Endothelial cell of umbilical vein (primary cell): ENCODE measurements around the gene HSPA14. TPM values are rescaled to one million over a fixed set of nuclear protein-coding genes. Genes with fewer than 3 reads are reported as not detected.

Source experiments
- BruUV-seq: library from RNA; stranded (reverse); fragments of 400-500 nt; replicated peaks from 2 replicates; lab custom pipeline; 2021; lab: Mats Ljungman, UMichigan
- CTCF ChIA-PET: fragments of 300-600, 350-600 bp; sonication (Branson Sonifier 250); formaldehyde crosslinking; loops from one replicate; lab custom pipeline; 2021; ENCODE audit warnings: antibody characterized with exemption, inconsistent platforms; lab: Charles Lee
- POLR2A ChIA-PET: fragments of 300-600, 350-600 bp; sonication (Branson Sonifier 250); formaldehyde crosslinking; loops from one replicate; lab custom pipeline; 2021; ENCODE audit warnings: antibody characterized with exemption, inconsistent platforms; lab: Charles Lee
- DNase-seq: peaks from one replicate; pipeline ENCODE4 v3.0.0-alpha.2; 2011; ENCODE audit warnings: low read depth, low spot score
- FAIRE-seq: peaks from 2 replicates; lab custom pipeline; 2011; peaks lifted over from hg19 to GRCh38; lab: Jason Lieb, UNC
- H2AFZ ChIP-seq: 2 replicates; pipeline ENCODE4 v1.6.0; 2012; ENCODE audit warnings: low read depth, low read length, control low read depth, inconsistent platforms
- H3K27ac ChIP-seq: 2 replicates; pipeline ENCODE4 v1.5.1; 2011; ENCODE audit warnings: low read depth, mild to moderate bottlenecking, control low read depth, low read length, moderate library complexity; ENCODE audit not compliant: insufficient read depth
- H3K27me3 ChIP-seq, 2 experiments: 2 replicates each; pipeline versions ENCODE4 v1.6.0 to v1.6.1; 2011; ENCODE audit warnings: low read length in 2 of 2, mixed read lengths in 1 of 2; ENCODE audit not compliant: control insufficient read depth in 2 of 2, insufficient read depth in 2 of 2
- H3K36me3 ChIP-seq, 2 experiments: 2 replicates in 1 of 2; 3 replicates in 1 of 2; pipeline ENCODE4 v1.5.1; 2011; ENCODE audit warnings: low read length in 2 of 2, mild to moderate bottlenecking in 1 of 2, moderate library complexity in 1 of 2; ENCODE audit not compliant: control insufficient read depth in 2 of 2, insufficient read depth in 2 of 2; ENCODE audit errors: extremely low read depth in 1 of 2
- H3K4me1 ChIP-seq: 3 replicates; pipeline ENCODE4 v1.5.1; 2011; ENCODE audit warnings: mild to moderate bottlenecking, low read length; ENCODE audit not compliant: control insufficient read depth, insufficient read depth; ENCODE audit errors: extremely low read depth
- H3K4me2 ChIP-seq: 2 replicates; pipeline ENCODE4 v1.6.1; 2011; ENCODE audit warnings: low read length, control low read depth, mixed read lengths; ENCODE audit not compliant: insufficient read depth
- H3K4me3 ChIP-seq, 3 experiments: fragments of 200-600 bp in 1 of 3; sonication (generic), shearing (Covaris generic) in 1 of 3; replicated peaks in 1 of 3; 2 replicates each; pipeline ENCODE4 v1.5.1; 2011 to 2016; ENCODE audit warnings: control low read depth in 3 of 3, low read length in 3 of 3, mild to moderate bottlenecking in 2 of 3, inconsistent platforms in 1 of 3, low read depth in 1 of 3, moderate library complexity in 1 of 3; ENCODE audit not compliant: insufficient read depth in 1 of 3
- H3K79me2 ChIP-seq: 2 replicates; pipeline ENCODE4 v1.6.0; 2012; ENCODE audit warnings: low read length, inconsistent platforms; ENCODE audit not compliant: control insufficient read depth, insufficient read depth
- H3K9ac ChIP-seq: replicated peaks from 2 replicates; pipeline ENCODE3; 2011; ENCODE audit warnings: low read length, control low read depth; ENCODE audit not compliant: insufficient read depth; ENCODE audit errors: extremely low read depth
- H3K9me1 ChIP-seq: replicated peaks from 3 replicates; pipeline ENCODE4 v1.6.0; 2011; ENCODE audit warnings: mild to moderate bottlenecking, low read length; ENCODE audit not compliant: control insufficient read depth, insufficient read depth; ENCODE audit errors: extremely low read depth
- H3K9me3 ChIP-seq: replicated peaks from 2 replicates; pipeline ENCODE4 v1.5.1; 2012; ENCODE audit warnings: low read length, inconsistent platforms; ENCODE audit not compliant: control insufficient read depth, insufficient read depth
- H4K20me1 ChIP-seq: replicated peaks from 2 replicates; pipeline ENCODE3; 2011; ENCODE audit warnings: mild to moderate bottlenecking, low read length; ENCODE audit not compliant: control insufficient read depth, insufficient read depth; ENCODE audit errors: extremely low read depth
- CTCF ChIP-seq, 2 donors: IDR thresholded peaks; 1 replicate in 1 of 2; 2 replicates in 1 of 2; pipeline ENCODE4 v1.5.1; 2011; ENCODE audit warnings: low read length in 2 of 2, mild to moderate bottlenecking in 2 of 2, moderate library complexity in 2 of 2, control low read depth in 1 of 2, inconsistent platforms in 1 of 2, low read depth in 1 of 2; ENCODE audit not compliant: insufficient read depth in 1 of 2; ENCODE audit errors: extremely low read depth in 1 of 2
- EZH2 ChIP-seq: IDR thresholded peaks from 2 replicates; pipeline ENCODE4 v1.6.1; 2012; ENCODE audit warnings: borderline replicate concordance, low read depth, mild to moderate bottlenecking, moderate library complexity, low read length, inconsistent platforms; ENCODE audit not compliant: severe bottlenecking
- FOS ChIP-seq: IDR thresholded peaks from 2 replicates; pipeline ENCODE4 v1.6.1; 2011; ENCODE audit warnings: mild to moderate bottlenecking, low read length, moderate library complexity, borderline replicate concordance; ENCODE audit not compliant: insufficient read depth
- GATA2 ChIP-seq: IDR thresholded peaks from 2 replicates; pipeline ENCODE4 v1.7.0; 2011; ENCODE audit warnings: low read depth, mild to moderate bottlenecking, moderate library complexity, mixed read lengths, low read length; ENCODE audit not compliant: insufficient read length, insufficient read depth
- JUN ChIP-seq: IDR thresholded peaks from 2 replicates; pipeline ENCODE4 v1.6.1; 2011; ENCODE audit warnings: borderline replicate concordance, low read depth; ENCODE audit not compliant: insufficient read length, insufficient read depth
- MAX ChIP-seq: IDR thresholded peaks from 2 replicates; pipeline ENCODE4 v1.6.1; 2011; ENCODE audit not compliant: insufficient read depth, insufficient read length
- MYC ChIP-seq: IDR thresholded peaks from one replicate; pipeline ENCODE4 v1.6.1; 2011; ENCODE audit warnings: mild to moderate bottlenecking, low read depth, low read length
- POLR2A ChIP-seq: IDR thresholded peaks from 2 replicates; pipeline ENCODE4 v1.6.1; 2012; ENCODE audit warnings: low read depth, mild to moderate bottlenecking, control low read depth, low read length
- POLR2AphosphoS5 ChIP-seq: IDR thresholded peaks from 2 replicates; pipeline ENCODE4 v1.6.1; 2012; ENCODE audit warnings: low read depth, mild to moderate bottlenecking, control low read depth, low read length, moderate library complexity; ENCODE audit not compliant: insufficient read depth
- dilution Hi-C: fragments of 300-500 bp; cut with MboI; formaldehyde crosslinking; loops from one replicate; pipeline ENCODE4 v1.15.0; 2019; ENCODE audit warnings: low sequenced_read_pairs; ENCODE audit not compliant: extremely low pct_ligation_motif_present
- intact Hi-C: fragments of 100-400 bp; cut with micrococcal nuclease; formaldehyde crosslinking; loops from one replicate; pipeline ENCODE4 v1.10.0; 2022
- polyA plus RNA-seq, 4 experiments: library from polyadenylated mRNA; depleted of rRNA in 3 of 4; stranded (reverse) in 3 of 4; unstranded in 1 of 4; fragments of >200 nt; gene quantifications; 2 replicates each; pipeline versions ENCODE4 v1.2.1 to v1.2.3, GENCODE V29; 2011 to 2012; ENCODE audit warnings: missing spikeins in 1 of 4
- total RNA-seq: library from RNA; stranded (reverse); gene quantifications from 2 replicates; pipeline ENCODE4 v1.2.3, GENCODE V29; 2021

The HSPA14 gene
- total and polyA plus RNA-seq, 2 donors (not counting 3 experiments of a cell fraction or from before 2014, with no cell fraction given): 7.6 to 15.7 TPM

GRCh38 chr10:14803827-14804226, 34.3 kb upstream of the HSPA14 start:
- Histone ChIP-seq H2AFZ (no peak overlapping the region), H3K4me1 (peaks cover 5% of the 10 kb centered on the region), H3K4me3 (no peak overlapping the region), H3K27me3 (no peaks in the 10 kb centered on the region), H3K9ac (no peak overlapping the region), H3K36me3 (no peaks in the 10 kb centered on the region), H3K79me2 (no peaks in the 10 kb centered on the region), H4K20me1 (no peaks in the 10 kb centered on the region), H3K4me2 (no peak overlapping the region), H3K27ac (no peak overlapping the region), H3K9me3 (no peaks in the 10 kb centered on the region), H3K9me1 (no peaks in the 10 kb centered on the region)
- DNase-seq: no peak
- ChIA-PET CTCF (no interaction called here), POLR2A (no interaction called here)
- BruUV-seq: no TSS peak
- no peak for FAIRE-seq
- intact Hi-C loops (no loop called here), dilution Hi-C loops (no loop called here)
- no peak for TF ChIP-seq GATA2
- TF ChIP-seq MYC: no peak
- TF ChIP-seq EZH2: no peak

GRCh38 chr10:14806318-14806717, 31.8 kb upstream of the HSPA14 start:
- TF ChIP-seq JUN: no peak
- no peak for TF ChIP-seq GATA2
- TF ChIP-seq EZH2: no peak
- TF ChIP-seq MAX: no peak
- TF ChIP-seq CTCF (IDR thresholded peaks at IDR 0.05; ENCODE audit: extremely low read depth in 1 of 2, insufficient read depth in 1 of 2, low read depth in 1 of 2, low read length in 2 of 2): no peak
- TF ChIP-seq POLR2AphosphoS5: no peak
- TF ChIP-seq MYC: no peak
- no peak for TF ChIP-seq FOS
- no peak for TF ChIP-seq POLR2A
- CTCF ChIA-PET: no interaction called here
- no peaks in the 10 kb centered on the region for H3K4me1 ChIP-seq

More at GRCh38 chr10:14806318-14806717, 31.8 kb upstream of the HSPA14 start:
- no peaks in the 10 kb centered on the region for H3K36me3 ChIP-seq
- no peaks in the 10 kb centered on the region for H4K20me1 ChIP-seq
- H3K9me3 ChIP-seq: no peaks in the 10 kb centered on the region
- H3K27me3 ChIP-seq: no peaks in the 10 kb centered on the region
- no peaks in the 10 kb centered on the region for H3K9me1 ChIP-seq
- dilution Hi-C loops: no loop called here
- H3K9ac ChIP-seq: no peak overlapping the region
- FAIRE-seq: no peak
- no peak overlapping the region for H2AFZ ChIP-seq
- H3K79me2 ChIP-seq: no peaks in the 10 kb centered on the region
- H3K4me2 ChIP-seq: no peak overlapping the region
- intact Hi-C loops: no loop called here
- DNase-seq: no peak
- H3K27ac ChIP-seq: no peak overlapping the region
- BruUV-seq: no TSS peak
- POLR2A ChIA-PET: no interaction called here
- H3K4me3 ChIP-seq: no peak overlapping the region
